ENCODE measurements around the gene SLC18A3. TPM values are rescaled to one million over a fixed set of nuclear protein-coding genes. Genes with fewer than 3 reads are reported as not detected.

Gene SLC18A3
- total and polyA plus RNA-seq, 5 experiments from 2014 or later: not detected

DNA sequence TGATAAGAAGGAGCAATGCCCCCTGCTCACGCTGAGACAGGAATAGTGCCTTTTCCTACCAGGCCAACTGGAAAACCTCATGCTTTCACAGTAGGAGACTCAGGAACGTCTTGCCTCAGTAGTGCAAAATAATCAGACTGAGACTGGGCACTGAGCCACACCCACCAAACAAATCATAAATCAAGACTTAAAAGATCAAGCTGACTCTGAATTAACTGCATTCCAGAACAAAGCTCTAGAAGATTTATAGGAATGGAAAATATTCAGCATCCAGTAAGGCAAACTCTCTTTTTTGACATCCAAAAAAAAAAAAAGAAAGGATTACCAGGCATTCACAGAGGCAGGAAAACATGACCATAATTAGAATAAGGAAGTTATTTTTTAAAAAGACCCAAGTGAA is 30.5 kb upstream of the SLC18A3 start:
- Mint-ChIP-seq H3K4me1 (peaks cover 0 to 2% (median 0%) of the 10 kb centered on the region in 4 donors), H3K4me3 (no peak overlapping the region), H3K27me3 (peaks cover 6 to 50% (median 21%) of the 10 kb centered on the region in 5 donors), H3K27ac (no peak overlapping the region), H3K36me3 (no peaks in the 10 kb centered on the region), H3K9me3 (no peaks in the 10 kb centered on the region)
- no peak for DNase-seq
- POLR2A ChIA-PET: no interaction called here
- ATAC-seq: no peak

DNA sequence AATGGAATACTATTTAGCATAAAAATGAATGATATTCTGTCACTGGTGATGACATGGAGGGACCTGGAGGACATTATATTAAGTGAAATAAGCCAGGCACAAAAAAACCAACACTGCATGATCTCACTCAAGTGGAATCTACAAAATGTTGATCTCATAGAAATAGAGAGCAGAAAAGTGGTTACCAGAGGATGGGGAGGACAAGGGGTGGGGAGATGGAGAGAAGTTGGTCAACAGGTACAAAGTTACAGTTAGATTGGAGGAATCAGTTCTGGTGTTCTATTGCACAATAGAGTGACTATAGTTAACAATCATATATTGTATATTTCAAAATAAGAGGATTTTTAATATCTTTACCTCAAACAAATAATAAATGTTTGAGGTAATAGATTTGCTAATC is 24.7 kb upstream of the SLC18A3 start:
- Mint-ChIP-seq H3K27ac (no peak overlapping the region), H3K4me3 (no peak overlapping the region), H3K27me3 (peaks cover 6 to 43% (median 18%) of the 10 kb centered on the region in 5 donors), H3K9me3 (peaks cover 0 to 8% (median 0%) of the 10 kb centered on the region in 9 donors), H3K4me1 (no peaks in the 10 kb centered on the region), H3K36me3 (no peaks in the 10 kb centered on the region)
- ATAC-seq: no peak
- DNase-seq: no peak
- POLR2A ChIA-PET: no interaction called here

DNA sequence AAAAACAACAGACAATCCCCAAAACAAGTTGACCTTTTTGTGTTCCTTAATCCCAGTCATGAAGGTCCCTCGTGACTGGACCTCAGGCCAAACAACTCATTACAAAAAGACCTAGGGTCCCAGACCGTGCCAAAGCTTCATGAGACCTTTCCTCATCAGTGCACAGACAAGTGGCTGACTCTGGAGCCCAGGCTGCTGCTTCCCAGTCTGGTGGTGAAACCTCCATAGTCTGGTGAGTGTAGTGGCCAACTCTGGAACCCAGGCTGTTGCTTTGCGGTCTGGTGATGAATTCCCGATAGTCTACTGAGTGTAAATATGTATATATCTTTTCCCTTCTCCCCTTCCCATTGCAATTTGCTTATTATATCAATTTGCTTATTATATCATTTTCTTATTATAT is 22.1 kb upstream of the SLC18A3 start:
- H3K4me3 Mint-ChIP-seq: no peak overlapping the region
- POLR2A ChIA-PET: no interaction called here
- H3K27me3 Mint-ChIP-seq: peaks cover 14 to 54% (median 26%) of the 10 kb centered on the region in 5 donors
- peaks cover 0 to under 1% (median 0%) of the 10 kb centered on the region in 4 donors for H3K4me1 Mint-ChIP-seq
- peaks cover 0 to 8% (median 0%) of the 10 kb centered on the region in 9 donors for H3K9me3 Mint-ChIP-seq
- ATAC-seq: no peak
- H3K36me3 Mint-ChIP-seq: no peaks in the 10 kb centered on the region
- DNase-seq: no peak
- no peak overlapping the region for H3K27ac Mint-ChIP-seq

DNA sequence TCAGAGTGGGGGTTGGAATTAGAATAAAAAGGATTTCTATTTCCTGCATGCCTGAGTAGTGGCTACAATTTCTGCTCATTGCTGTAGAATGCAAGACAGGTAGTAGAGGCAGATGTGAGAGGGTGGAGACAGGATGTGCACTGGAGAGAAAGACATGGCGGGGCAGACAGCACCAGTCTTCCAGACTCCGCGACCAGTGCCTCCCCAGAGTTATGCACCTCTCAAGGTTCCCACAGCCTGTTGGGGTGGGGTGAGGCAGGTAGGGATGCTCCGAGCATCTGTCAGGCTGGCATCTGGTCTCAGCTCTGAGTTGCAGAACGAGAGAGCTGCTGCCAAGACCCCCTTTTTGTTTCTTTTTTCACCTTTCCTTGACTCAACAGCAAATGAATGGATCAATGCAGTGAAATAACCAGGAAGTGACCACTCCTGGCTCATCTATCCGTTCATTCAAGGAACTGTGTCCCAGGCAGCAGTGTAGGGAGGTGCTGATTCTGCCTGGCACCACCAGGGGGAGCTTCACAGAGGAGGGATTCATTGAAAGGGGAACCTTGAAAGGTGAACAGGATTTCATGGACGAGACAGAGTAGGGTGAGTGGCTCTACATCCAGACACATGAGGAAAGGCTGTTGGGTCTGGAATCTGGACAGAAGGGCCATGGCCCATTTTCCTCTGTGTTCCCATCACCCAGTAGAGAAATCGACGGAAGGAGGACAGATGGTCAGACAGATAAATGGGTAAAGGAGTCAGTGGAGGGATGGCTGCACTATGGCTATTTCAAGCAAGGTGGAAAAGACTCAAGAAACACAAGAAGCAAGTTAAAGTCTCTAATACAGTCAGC is 17.2 kb upstream of the SLC18A3 start:
- Mint-ChIP-seq H3K9me3 (peaks cover 0 to 8% (median 0%) of the 10 kb centered on the region in 9 donors), H3K4me1 (peaks cover 0 to 3% (median under 1%) of the 10 kb centered on the region in 4 donors), H3K27me3 (peaks cover 15 to 49% (median 28%) of the 10 kb centered on the region in 5 donors), H3K4me3 (no peak overlapping the region), H3K27ac (peak overlapping the region in 1 of 10 donors; percentile 73), H3K36me3 (no peaks in the 10 kb centered on the region)
- POLR2A ChIA-PET: no interaction called here
- DNase-seq (peak in 8 of 10 donors; percentile 15 to 42 (median 32)), ATAC-seq (peak in 1 of 2 donors; percentile 52)

GRCh38 chr10:49593564-49593875 is 16.6 kb upstream of the SLC18A3 start:
- Mint-ChIP-seq H3K27ac (no peak overlapping the region), H3K9me3 (peaks cover 0 to 7% (median 0%) of the 10 kb centered on the region in 9 donors), H3K4me1 (peaks cover 0 to 3% (median under 1%) of the 10 kb centered on the region in 4 donors), H3K36me3 (no peaks in the 10 kb centered on the region), H3K27me3 (peaks cover 15 to 49% (median 31%) of the 10 kb centered on the region in 5 donors), H3K4me3 (no peak overlapping the region)
- no peak for ATAC-seq
- no peak for DNase-seq
- POLR2A ChIA-PET: no interaction called here

- ATAC-seq (no peak), DNase-seq (no peak)
- Mint-ChIP-seq H3K4me1 (peaks cover 0 to 3% (median under 1%) of the 10 kb centered on the region in 4 donors), H3K27me3 (peaks cover 15 to 49% (median 32%) of the 10 kb centered on the region in 5 donors), H3K4me3 (no peak overlapping the region), H3K36me3 (no peaks in the 10 kb centered on the region), H3K27ac (no peak overlapping the region), H3K9me3 (peaks cover 0 to 7% (median 0%) of the 10 kb centered on the region in 9 donors)
- POLR2A ChIA-PET: no interaction called here
Measured at GRCh38 chr10:49593998-49594397, 16.1 kb upstream of the SLC18A3 start.

DNA sequence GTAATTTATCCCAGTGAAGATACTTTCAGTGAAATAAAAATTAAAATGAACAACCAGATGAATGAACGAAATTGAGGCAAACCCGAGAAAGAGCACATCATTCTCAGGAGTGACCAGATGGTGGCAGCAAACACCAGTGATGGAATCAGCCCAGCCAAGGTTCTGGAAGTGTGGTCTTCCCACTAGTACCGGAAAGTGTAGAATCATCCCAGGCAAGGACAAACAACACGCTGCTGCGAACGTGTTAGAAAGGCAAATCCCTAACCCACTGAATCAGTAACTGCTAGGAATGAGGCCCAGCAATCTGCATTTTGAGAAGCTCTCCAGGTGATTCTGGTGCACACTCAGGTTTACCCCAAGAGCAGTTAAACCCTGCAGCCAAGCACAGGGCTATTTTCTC is 15.5 kb upstream of the SLC18A3 start:
- H3K4me1 Mint-ChIP-seq: peaks cover 0 to 3% (median under 1%) of the 10 kb centered on the region in 4 donors
- H3K9me3 Mint-ChIP-seq: peaks cover 0 to 4% (median 0%) of the 10 kb centered on the region in 9 donors
- peaks cover 14 to 49% (median 34%) of the 10 kb centered on the region in 5 donors for H3K27me3 Mint-ChIP-seq
- H3K27ac Mint-ChIP-seq: no peak overlapping the region
- H3K4me3 Mint-ChIP-seq: no peak overlapping the region
- no peaks in the 10 kb centered on the region for H3K36me3 Mint-ChIP-seq
- DNase-seq: peak in 3 of 10 donors; percentile 5 to 14 (median 8)
- ATAC-seq: no peak
- POLR2A ChIA-PET: no interaction called here

GRCh38 chr10:49595003-49595712 is 15.0 kb upstream of the SLC18A3 start:
- Mint-ChIP-seq H3K36me3 (no peaks in the 10 kb centered on the region), H3K4me3 (no peak overlapping the region), H3K9me3 (peaks cover 0 to under 1% (median 0%) of the 10 kb centered on the region in 9 donors), H3K4me1 (peaks cover 0 to 3% (median under 1%) of the 10 kb centered on the region in 4 donors), H3K27me3 (peaks cover 13 to 48% (median 38%) of the 10 kb centered on the region in 5 donors), H3K27ac (no peak overlapping the region)
- DNase-seq (no peak), ATAC-seq (no peak)
- POLR2A ChIA-PET: no interaction called here

DNA sequence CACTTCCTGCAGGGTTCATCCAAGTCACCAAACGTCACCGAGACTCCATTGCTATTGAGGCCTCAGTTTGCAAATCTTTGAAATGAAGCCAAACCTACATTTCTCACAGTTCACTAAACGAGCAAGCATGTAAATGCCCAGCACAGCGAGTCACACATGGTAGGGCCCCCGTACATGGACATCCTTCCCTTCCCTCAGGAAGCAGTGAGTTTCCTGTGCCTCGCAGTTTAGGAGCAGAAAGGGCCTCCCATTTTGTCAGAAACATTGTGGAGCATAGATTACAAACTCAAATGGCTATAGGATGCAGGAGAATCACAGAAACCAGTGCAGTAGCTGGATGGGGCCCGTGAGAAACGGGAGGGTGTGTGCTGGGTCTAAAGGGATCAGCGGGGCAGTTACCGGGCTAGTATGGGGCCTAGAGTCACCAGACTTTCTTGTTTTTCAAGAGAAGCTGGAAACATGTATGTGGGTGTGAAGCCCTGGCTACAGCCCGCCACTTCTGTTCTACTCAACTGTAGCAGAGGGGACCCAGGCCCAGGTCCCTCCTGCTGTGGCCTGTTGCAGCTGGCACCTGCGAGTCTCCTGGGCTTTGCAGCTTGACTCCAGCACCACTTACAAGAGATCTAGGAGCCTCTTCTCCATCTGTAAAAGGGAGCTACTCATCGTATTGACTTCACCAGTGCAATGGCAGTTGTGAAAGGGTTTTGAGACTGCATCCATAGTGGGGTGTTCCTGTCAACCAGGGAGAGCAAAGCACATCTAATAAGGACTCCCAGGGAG is 14.2 kb upstream of the SLC18A3 start:
- no peak for ATAC-seq
- POLR2A ChIA-PET: no interaction called here

GRCh38 chr10:49596493-49596809 is 13.7 kb upstream of the SLC18A3 start:
- peaks cover 12 to 53% (median 45%) of the 10 kb centered on the region in 5 donors for H3K27me3 Mint-ChIP-seq
- no peaks in the 10 kb centered on the region for H3K9me3 Mint-ChIP-seq
- H3K36me3 Mint-ChIP-seq: no peaks in the 10 kb centered on the region
- POLR2A ChIA-PET: no interaction called here
- peaks cover 0 to 3% (median under 1%) of the 10 kb centered on the region in 4 donors for H3K4me1 Mint-ChIP-seq
- no peak overlapping the region for H3K27ac Mint-ChIP-seq
- H3K4me3 Mint-ChIP-seq: no peak overlapping the region
- DNase-seq: no peak
- no peak for ATAC-seq

More for the DNA sequence above, 14.2 kb upstream of the SLC18A3 start:
- Mint-ChIP-seq H3K4me1 (peaks cover 0 to 3% (median under 1%) of the 10 kb centered on the region in 4 donors), H3K36me3 (no peaks in the 10 kb centered on the region), H3K27ac (no peak overlapping the region), H3K9me3 (no peaks in the 10 kb centered on the region), H3K27me3 (peaks cover 13 to 52% (median 44%) of the 10 kb centered on the region in 5 donors), H3K4me3 (no peak overlapping the region)
- DNase-seq: no peak

GRCh38 chr10:49596836-49597235 is 13.3 kb upstream of the SLC18A3 start:
- Mint-ChIP-seq H3K4me1 (peaks cover 0 to 3% (median under 1%) of the 10 kb centered on the region in 4 donors), H3K27me3 (peaks cover 9 to 53% (median 45%) of the 10 kb centered on the region in 5 donors), H3K27ac (no peak overlapping the region), H3K4me3 (no peak overlapping the region), H3K9me3 (no peaks in the 10 kb centered on the region), H3K36me3 (no peaks in the 10 kb centered on the region)
- no peak for DNase-seq
- POLR2A ChIA-PET: no interaction called here
- ATAC-seq: no peak

DNA sequence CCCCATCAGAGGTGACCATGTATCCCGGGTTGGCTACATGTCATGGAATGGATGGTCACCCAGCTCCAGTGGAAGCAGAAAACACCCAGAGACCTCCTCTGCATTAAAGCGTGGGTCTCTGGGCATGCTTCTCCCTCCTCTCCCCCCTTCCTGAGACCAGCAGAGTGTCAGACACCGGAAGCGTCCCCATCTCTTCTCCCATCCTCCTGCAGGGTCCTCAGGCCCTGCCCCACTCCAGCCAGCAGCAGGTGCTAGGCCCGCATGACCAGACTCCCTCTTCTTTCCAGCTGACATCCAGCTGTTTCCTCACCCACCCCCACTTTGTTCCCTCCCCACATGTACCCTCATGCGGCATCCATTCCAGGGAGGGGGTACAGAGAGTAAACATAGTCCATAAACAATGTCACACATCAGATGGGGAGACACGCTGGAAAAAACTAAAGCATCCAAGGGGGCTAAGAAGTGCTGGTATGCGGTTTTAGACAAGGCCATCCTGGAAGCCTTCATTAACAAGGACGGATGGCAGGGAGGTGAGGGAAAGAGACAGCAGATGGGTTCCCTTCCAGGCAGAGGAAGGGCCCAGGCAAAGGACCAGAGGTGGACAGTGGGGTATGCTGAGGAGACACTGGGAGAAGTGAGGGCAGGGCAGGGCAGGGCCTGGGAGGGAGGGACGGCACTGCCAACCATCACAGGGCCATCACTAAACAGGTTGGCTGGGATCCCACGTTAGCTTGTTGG is 12.5 kb upstream of the SLC18A3 start:
- ATAC-seq: no peak
- Mint-ChIP-seq H3K9me3 (no peaks in the 10 kb centered on the region), H3K27me3 (peaks cover 11 to 50% (median 45%) of the 10 kb centered on the region in 5 donors), H3K4me3 (no peak overlapping the region), H3K36me3 (no peaks in the 10 kb centered on the region), H3K4me1 (peaks cover 0 to 3% (median under 1%) of the 10 kb centered on the region in 4 donors), H3K27ac (peak overlapping the region in 1 of 10 donors; percentile 29)
- DNase-seq: no peak
- POLR2A ChIA-PET: no interaction called here

All from naive thymus-derived CD8-positive, alpha-beta T cell (primary cell).